Progenitor cell of endocrine pancreas (in vitro differentiated cells): ENCODE results near the gene TGM6. TPM values are rescaled to one million over a fixed set of nuclear protein-coding genes. Genes with fewer than 3 reads are reported as not detected.

Source experiments
- DNase-seq: peaks from one replicate; pipeline ENCODE4 v3.0.0; 2021; ENCODE audit warnings: low spot score; ENCODE audit not compliant: unreplicated experiment
- H3K27ac Mint-ChIP-seq: 2 replicates; pipeline ENCODE4 v1.8.0; 2021; ENCODE audit warnings: mild to moderate bottlenecking, moderate library complexity, mixed read lengths
- H3K27me3 Mint-ChIP-seq: 2 replicates; pipeline ENCODE4 v1.8.0; 2021; ENCODE audit warnings: mixed read lengths
- H3K36me3 Mint-ChIP-seq: 2 replicates; pipeline ENCODE4 v1.8.0; 2022; ENCODE audit warnings: mixed read lengths; ENCODE audit not compliant: insufficient read depth
- H3K4me1 Mint-ChIP-seq: 2 replicates; pipeline ENCODE4 v1.8.0; 2021; ENCODE audit warnings: low read depth, mixed read lengths
- H3K4me3 Mint-ChIP-seq: 2 replicates; pipeline ENCODE4 v1.8.0; 2021; ENCODE audit warnings: low read depth, mild to moderate bottlenecking, moderate library complexity, mixed read lengths
- H3K9me3 Mint-ChIP-seq: 2 replicates; pipeline ENCODE4 v1.8.0; 2021; ENCODE audit warnings: low read depth, mixed read lengths
- CTCF ChIP-seq: fragments of 200-600 bp; sonication (generic); IDR thresholded peaks from one replicate; pipeline ENCODE4 v1.5.0; 2021; ENCODE audit warnings: antibody characterized with exemption, mild to moderate bottlenecking; ENCODE audit not compliant: unreplicated experiment
- total RNA-seq: library from RNA; stranded (reverse); gene quantifications from 2 replicates; pipeline ENCODE4 v1.2.1, GENCODE V29; 2021

The TGM6 gene
- total RNA-seq, 1 donor from 2014 or later: not detected

DNA sequence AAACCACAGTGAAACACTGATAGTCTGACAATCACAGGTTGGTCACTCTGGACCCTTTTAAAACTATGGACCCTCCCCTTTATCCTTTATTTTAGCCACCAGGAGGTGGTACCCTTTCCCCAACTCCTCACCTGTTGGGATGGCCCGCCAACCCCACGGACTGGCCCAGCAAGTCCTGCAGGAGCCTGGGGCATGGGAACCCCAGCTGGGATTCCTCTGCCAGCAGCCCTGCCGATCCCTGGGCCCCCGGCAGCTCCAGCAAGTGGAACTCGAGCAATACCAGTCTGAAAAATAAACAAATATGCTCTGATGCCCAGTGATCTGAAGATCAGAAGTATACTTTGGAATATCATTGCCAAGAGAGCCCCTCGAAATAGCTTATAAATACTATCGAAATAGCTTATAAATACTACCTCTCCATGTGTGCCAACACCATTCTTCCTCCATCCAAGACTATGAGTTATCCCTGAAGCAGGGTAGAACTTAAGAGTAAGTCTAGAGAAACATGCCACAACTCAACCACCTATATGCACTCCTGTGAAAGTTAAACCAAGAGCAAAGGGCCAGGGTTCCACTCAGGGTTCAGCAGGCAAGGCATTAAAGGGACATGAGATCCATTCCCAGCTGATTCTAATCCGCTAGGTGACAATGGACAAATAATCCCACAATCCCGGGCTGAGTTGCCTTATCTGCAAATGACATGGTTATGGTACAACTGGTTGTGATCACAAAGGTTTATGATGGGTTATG is 83.1 kb downstream of the TGM6 start:
- Mint-ChIP-seq H3K9me3 (no peaks in the 10 kb centered on the region), H3K27me3 (no peaks in the 10 kb centered on the region), H3K27ac (no peak overlapping the region), H3K36me3 (peaks cover 43% of the 10 kb centered on the region), H3K4me1 (peaks cover 6% of the 10 kb centered on the region), H3K4me3 (no peak overlapping the region)
- DNase-seq: no peak
- no peak for TF ChIP-seq CTCF

GRCh38 chr20:2465100-2465499 is 84.4 kb downstream of the TGM6 start:
- Mint-ChIP-seq H3K27ac (no peak overlapping the region), H3K36me3 (peaks cover 37% of the 10 kb centered on the region), H3K4me1 (peaks cover 12% of the 10 kb centered on the region), H3K27me3 (no peaks in the 10 kb centered on the region), H3K9me3 (no peaks in the 10 kb centered on the region), H3K4me3 (no peak overlapping the region)
- no peak for TF ChIP-seq CTCF
- no peak for DNase-seq

DNA sequence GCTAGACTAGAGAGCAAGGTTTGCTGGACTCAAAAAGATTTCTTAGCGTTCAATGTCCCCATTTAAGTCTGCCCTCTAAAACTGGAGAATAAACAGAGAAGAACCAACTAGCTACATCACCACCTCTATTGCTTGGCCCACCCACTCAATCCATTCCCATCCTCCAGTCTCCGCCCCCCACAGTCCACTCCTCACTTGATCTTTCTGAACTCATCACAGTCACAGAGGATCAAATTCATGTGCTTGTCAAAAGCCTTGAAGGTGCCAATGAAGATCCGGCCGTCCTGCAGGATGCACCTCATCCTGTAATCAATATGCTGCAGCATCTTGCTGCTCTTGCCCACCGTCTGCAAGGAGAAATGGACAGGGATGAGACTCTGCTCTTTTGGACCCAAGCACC is 86.7 kb downstream of the TGM6 start:
- DNase-seq: no peak

GRCh38 chr20:2468581-2469407 is 88.1 kb downstream of the TGM6 start:
- Mint-ChIP-seq H3K4me3 (peak overlapping the region; percentile 100), H3K9me3 (no peaks in the 10 kb centered on the region), H3K27me3 (no peaks in the 10 kb centered on the region), H3K36me3 (peaks cover 17% of the 10 kb centered on the region), H3K4me1 (peaks cover 18% of the 10 kb centered on the region), H3K27ac (peak overlapping the region; percentile 41)
- DNase-seq: no peak
- TF ChIP-seq CTCF: no peak

More for the DNA sequence above, 86.7 kb downstream of the TGM6 start:
- no peaks in the 10 kb centered on the region for H3K27me3 Mint-ChIP-seq
- peaks cover 27% of the 10 kb centered on the region for H3K36me3 Mint-ChIP-seq
- no peaks in the 10 kb centered on the region for H3K9me3 Mint-ChIP-seq
- TF ChIP-seq CTCF: no peak
- H3K4me3 Mint-ChIP-seq: no peak overlapping the region
- peak overlapping the region; percentile 42 for H3K27ac Mint-ChIP-seq
- H3K4me1 Mint-ChIP-seq: peaks cover 18% of the 10 kb centered on the region

DNA sequence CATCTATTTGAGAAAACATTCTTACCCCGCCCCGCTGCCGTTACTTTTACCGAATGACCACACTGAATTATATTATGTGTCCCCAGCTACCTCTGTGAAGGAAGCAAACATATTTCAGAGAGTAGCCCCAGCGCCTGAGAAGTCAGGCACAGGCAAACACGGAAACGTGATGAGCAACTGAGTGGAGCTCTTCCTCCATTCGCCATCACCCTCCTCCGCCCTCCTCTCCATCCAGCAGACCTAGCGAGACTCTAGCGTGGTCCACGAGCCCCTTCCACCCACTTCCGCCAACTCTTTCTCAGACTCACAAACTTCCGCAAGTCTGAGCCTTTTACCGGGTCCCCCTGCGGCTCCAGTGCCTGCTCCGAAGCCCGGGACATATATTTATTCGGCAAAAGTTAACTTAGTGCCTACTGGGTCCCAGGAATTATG is 89.3 kb downstream of the TGM6 start:
- Mint-ChIP-seq H3K4me3 (peak overlapping the region; percentile 100), H3K27ac (peak overlapping the region; percentile 100), H3K36me3 (peaks cover 12% of the 10 kb centered on the region), H3K9me3 (no peaks in the 10 kb centered on the region), H3K4me1 (peaks cover 18% of the 10 kb centered on the region), H3K27me3 (no peaks in the 10 kb centered on the region)
- no peak for TF ChIP-seq CTCF
- DNase-seq: no peak
